NCI-H460 (cell line): ENCODE measurements around the gene MX1. TPM values are rescaled to one million over a fixed set of nuclear protein-coding genes. Genes with fewer than 3 reads are reported as not detected.

ENCODE experiments used
- DNase-seq: peaks from one replicate; pipeline ENCODE4 v3.0.0-alpha.2; 2016; ENCODE audit warnings: low read depth; ENCODE audit errors: extremely low read depth
- total RNA-seq: library from RNA; depleted of rRNA; stranded (reverse); fragments of >200 nt; shearing (Covaris generic); gene quantifications from 2 replicates; pipeline ENCODE4 v1.2.3, GENCODE V29; 2014

Gene MX1
- total RNA-seq, 1 experiment from 2014 or later = 2.7 TPM

- no peak for DNase-seq
Measured at GRCh38 chr21:41483973-41484372, 57.9 kb downstream of the MX1 start.

GRCh38 chr21:41487082-41487481 lies 61.0 kb downstream of the MX1 start:
- no peak for DNase-seq

- no peak for DNase-seq
Measured at GRCh38 chr21:41488080-41488479, 62.0 kb downstream of the MX1 start.

- no peak for DNase-seq
Measured at GRCh38 chr21:41489329-41489728, 63.3 kb downstream of the MX1 start.

- no peak for DNase-seq
Measured at GRCh38 chr21:41490330-41490729, 64.3 kb downstream of the MX1 start.

DNA sequence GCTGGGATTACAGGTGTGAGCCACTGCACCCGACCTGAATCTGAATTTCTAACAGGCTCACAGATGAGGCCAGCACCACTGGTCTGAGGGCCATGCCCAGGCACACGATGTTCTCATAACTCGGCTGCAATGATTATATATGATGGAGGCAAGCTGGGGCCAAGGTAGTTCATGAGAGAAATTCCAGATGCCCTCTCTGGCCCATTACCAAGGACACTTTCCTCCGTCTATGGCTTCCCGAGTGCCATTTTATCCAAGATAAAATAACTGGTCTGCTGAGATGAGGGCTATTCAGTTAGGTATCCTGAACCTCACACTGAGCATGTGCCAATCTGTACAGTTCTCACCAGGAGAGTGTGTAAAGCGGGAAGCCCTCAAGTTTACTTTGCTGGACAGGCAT lies 65.4 kb downstream of the MX1 start:
- DNase-seq = no peak

DNA sequence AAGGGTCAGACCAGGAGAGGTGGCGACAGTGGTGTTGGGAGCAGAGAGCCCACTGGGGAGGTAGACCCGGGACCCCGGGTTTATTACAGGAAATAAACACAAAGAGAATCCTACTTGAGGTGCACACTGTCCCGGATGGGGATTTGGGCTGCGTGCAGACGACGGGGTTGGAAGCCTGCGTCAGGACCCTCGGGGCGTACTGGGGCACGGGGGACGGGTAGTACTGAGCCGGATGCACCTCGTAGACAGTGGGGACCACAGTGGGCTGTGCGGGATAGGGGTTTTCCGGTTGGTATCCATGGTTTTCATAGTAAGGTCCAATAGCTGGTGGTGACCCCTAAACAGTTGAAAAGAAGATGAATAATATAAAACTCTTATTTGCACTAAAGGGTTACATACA lies 68.2 kb downstream of the MX1 start:
- DNase-seq = no peak

DNA sequence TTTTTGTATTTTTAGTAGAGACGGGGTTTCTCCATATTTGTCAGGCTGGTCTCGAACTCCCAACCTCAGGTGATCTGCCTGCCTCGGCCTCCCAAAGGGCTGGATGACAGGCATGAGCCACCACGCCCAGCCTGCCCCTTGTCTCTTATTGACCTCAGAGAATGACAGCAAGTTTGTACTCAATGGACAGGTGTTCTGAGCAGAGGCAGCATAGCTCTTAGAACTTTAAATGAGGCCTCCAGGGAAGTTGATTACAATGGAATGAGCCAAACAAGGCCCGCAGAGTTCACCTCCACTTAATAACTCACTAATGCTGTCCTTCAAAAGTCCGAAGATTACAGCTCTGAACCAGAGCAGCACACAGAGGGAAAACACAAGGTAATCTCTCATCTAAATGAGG lies 71.0 kb downstream of the MX1 start:
- DNase-seq = no peak

DNA sequence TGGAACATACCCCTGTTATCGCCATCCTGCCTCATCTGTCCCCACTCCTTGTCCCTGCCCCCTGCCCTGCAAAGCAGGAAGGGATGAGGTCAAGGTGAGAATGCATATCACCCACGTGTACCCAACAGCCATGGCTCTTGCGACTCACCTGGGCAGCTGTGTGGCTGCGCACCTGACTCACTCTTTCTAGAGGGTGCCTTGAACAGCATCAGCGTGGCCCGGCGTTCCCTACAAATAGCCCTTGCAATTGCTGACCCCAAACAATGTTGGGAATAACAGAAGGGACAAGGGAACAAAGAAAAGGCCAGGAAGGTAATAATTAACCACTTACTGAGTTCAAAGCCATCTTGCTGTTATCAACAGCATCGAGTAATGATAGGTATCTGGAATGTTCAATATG lies 71.7 kb downstream of the MX1 start:
- DNase-seq = no peak

DNA sequence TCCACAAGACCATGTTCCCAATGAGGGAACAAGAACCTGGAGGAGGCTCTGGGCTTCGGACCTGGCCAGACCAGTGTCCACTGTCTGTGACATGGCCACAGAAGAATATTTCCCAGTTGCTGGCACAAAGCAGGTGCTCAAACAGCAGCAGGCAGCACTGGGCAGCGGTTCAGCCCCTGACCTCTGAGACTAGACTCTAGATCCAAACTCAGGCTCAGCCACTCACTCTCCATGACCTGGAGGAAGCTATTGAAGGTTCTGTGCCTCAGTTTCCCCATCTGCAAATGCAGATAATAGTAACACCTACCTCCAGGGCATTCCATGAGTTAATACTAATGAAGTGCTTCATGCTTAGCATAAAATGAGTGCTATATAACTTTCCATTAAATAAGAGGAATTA lies 73.9 kb downstream of the MX1 start:
- no peak for DNase-seq

GRCh38 chr21:41500363-41500762 lies 74.3 kb downstream of the MX1 start:
- DNase-seq = no peak

- no peak for DNase-seq
Measured at GRCh38 chr21:41500931-41501381, 74.9 kb downstream of the MX1 start.

DNA sequence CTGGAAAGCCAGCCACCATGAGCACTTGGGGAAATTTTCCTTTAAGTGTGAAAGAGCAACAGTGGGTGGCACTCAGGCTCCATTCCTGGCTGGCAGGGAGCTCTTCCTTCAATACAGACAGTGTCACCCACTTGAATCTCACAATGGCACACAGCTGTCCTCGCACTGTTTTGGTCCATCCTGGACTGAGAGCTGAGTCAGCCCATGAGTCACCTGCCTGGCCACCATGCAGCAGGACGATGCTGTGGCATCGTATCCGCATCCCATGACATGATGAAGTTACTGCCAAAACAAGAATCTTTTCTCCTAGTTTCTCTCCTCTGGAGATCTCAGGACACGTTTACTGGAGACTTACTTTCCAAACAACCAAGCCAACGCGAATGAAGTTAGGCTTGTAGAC lies 75.9 kb downstream of the MX1 start:
- no peak for DNase-seq

GRCh38 chr21:41503331-41503730 lies 77.3 kb downstream of the MX1 start:
- no peak for DNase-seq

DNA sequence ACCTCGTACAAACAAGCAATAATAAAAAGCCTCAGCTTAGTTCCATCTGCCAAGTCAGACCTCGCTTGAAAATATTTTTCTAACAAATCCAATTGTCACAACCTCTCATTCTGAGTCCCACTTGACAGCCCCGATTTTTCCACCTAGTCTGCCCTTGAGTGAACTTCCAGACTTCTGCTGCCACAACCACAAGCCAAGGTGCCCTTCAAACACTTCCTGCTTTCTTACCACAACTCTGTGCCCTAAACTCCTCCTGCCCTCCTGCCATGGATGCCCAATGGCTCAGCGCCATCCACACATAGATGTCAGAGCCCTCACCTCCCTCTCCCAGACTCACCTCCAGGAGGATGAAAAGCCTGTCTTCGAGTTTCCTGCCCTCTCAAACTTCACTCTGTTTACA lies 78.0 kb downstream of the MX1 start:
- no peak for DNase-seq

DNA sequence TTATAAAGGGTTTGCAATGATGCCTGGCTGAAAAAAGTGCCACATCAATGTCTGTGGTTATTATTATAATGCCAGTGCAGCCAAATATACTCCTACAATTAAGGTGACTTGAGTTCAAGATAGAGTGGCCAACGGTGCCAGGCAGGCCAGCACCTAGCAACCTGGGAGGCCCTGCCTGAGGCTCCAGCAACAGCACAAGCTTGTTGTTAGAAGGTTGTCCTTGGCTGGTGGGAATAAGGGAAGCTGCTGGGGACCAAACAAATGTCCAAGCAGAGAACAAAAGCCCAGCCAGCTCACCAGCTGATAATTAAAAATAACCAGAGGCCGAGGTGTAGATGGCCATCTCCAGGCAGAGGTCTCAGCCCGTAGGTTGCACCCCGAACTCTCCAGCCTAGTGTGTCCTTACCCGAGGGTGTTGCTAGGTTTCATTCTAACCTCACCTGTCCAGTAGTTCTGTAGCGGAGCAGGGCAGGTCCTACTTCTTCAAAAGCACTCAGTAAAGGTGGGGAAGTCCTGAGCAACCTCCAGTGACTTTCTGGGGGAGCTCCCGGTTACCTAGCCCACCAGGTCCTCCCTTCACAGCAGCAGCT lies 80.1 kb downstream of the MX1 start:
- no peak for DNase-seq

DNA sequence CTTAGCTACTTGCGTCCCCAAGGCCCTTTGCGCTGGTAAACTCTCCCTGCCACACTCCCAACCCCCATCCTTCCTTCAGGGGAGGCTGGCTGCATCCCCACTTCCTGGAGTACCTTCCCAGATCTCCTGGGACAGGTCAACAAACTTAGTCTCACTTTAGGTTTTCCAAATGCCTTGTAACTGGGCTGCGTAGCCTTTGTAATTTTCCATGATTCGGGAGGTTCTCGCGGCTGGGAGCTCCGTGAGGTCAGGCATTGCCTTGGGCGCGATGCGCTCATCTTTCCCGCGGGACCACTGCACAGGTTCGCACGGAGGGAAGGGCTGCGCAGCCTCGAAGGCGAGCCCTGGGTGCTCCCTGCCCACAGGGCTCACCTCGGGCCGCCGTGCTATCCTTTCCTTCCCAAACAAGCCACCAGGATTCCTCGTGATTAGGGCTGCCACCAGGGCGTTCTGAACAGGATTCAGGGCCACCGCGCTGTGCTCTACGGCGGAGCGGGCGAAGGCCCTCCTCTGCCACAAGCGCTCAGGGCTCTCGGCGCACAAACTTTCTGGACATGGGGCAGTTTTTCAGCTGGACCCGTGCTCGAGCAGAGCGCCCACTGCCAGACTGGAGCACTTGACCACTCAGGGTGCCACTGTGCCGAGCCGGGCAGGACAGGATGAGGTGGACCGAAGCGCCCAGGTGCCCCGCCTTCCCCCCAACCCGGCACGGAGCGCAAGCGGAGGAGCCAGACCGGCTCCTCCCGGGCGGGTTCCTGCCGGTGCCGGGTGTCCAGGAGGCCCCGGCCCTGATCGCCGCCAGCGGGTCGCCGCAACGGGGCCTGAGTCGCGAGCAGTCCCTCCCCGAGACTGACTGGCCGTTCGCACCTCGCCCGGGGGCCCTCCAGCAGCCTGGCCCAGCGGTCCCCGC lies 80.8 kb downstream of the MX1 start:
- no peak for DNase-seq

DNA sequence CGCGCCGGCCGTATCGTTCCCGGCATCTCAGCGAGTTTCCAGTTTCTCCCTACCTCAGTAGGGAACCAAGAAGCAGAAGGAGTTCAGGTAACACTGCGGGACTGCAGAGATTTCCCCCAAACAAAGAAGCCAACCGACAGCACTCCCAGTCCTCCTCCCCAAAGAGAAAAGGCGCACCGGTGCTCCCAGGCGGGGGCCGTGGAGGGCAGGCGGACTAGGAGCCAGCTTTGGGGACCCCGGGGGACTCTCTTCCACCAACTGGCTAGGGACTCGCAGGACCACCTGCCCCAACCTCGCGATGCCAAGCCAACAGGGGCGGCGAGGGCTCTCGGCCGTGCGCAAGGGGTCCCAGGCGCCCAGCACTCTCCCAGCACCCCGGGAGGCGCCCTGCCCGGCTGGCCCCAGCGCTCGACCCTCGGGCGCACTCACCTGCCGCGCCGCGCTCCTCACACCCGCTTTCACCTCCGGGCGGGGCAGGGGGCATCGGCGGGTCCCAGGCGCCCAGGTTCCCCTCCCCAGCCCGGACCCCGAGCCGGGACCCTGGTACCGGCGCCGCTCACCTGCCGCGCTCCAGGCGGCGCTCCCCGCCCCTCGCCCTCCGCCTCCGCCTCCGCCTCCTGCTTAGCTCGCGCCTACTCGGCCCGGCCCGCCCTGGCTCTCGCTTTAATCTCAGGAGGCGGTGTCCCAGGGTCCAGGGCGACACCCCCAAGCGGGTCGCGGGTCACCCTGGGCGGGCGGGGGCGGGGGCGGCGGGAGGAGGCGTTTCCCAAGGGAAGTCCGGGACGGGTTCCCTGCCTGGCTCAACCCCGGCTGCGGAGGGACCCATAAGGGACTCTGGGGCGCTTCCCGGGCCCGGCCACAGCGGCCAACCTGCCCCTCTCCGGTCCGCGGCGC lies 81.7 kb downstream of the MX1 start, which contains the start of gene TMPRSS2:
TSS of gene TMPRSS2 (minus strand) at position 638 of the 894 bp plus-strand sequence. CDS start 10,025 bp downstream, outside the sequence.
- no peak for DNase-seq

DNA sequence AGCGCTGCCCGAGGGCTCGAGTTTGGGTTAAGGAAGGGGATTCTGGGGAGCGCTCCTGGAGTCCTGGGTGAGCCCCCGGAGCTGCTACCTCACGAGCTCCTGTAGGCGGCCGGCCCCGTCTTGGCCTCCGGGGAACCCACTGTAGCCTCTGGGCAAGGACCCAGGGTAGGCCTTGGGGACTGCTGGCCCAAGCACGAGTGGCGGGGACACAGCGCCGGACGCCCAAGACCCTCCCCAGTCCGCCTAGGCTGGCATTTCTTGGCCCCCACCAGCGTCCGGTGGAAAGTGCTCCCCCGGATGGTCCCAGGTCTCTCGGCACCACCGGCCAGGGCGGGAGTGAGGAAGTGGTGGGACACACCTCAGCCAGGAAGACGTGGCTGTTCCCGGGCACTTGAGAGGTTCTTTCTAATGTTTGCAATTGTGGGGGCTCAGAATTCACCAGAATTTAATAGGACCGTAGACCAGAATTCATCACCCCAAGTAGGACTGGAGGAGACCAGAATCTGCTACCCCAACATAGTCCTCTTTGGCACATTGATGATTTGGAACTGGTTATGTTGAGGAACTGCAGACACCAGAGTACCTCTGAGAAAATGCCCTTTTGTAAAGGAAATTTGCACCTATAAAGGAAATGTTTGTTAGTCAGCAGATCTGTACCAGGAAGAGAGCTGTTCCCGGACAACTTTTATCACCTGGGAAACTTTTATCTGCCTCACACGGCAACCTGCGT lies 82.5 kb downstream of the MX1 start:
- DNase-seq = no peak
